ENCODE measurements around the gene RAVER1. TPM values are rescaled to one million over a fixed set of nuclear protein-coding genes. Genes with fewer than 3 reads are reported as not detected.

RAVER1 gene
- total and polyA plus RNA-seq, 2 of the 13 experiments (the other 11 are each of a cell fraction or from before 2014, with no cell fraction given) = 3.6 to 7.9 TPM

DNA sequence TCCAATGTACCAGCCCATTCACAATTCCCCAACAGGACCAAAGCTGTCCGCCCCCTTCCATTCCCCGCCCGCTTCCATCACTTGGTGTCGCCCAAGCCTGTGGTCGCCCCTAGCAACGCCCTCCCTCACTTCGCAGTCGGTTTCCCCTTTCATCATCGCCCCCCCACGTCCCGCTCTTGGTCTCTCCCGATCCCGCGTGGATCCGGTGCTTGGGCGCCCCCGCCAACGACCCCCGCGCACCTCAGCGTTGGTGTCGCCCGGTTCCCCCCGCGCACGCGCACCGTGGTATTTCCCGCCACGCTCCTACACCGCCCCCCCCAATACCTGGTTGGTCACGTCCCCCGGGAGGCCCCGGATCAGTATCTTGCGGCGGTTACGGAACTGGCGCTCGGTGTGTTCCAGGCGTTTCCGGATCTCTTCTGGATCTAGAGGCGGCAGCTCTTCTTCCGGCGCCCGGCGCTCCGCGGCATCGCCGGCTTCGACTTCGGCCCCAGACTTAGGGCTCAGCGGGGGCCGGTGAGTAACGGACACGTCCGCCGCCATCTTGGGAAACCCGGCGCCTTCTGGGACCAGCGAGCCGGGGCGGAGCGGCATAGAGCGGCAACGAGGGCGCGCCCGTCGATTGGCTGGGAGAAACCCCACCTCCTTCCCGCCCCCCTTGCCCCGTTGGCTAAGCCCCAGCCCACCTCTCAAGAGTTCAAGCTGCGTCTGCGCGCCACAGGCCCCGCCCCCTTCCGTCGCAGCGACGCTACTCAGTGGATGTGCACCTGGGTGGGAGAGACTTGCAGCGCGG lies at the start of gene RAVER1 (continued):
- TF ChIP-seq, protein P1, sequence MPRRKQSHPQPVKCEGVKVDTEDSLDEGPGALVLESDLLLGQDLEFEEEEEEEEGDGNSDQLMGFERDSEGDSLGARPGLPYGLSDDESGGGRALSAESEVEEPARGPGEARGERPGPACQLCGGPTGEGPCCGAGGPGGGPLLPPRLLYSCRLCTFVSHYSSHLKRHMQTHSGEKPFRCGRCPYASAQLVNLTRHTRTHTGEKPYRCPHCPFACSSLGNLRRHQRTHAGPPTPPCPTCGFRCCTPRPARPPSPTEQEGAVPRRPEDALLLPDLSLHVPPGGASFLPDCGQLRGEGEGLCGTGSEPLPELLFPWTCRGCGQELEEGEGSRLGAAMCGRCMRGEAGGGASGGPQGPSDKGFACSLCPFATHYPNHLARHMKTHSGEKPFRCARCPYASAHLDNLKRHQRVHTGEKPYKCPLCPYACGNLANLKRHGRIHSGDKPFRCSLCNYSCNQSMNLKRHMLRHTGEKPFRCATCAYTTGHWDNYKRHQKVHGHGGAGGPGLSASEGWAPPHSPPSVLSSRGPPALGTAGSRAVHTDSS (CRISPR knock-in tag; conservative IDR thresholded peaks at IDR 0.05) = 0 out of 2 replicates have a peak, but pooled peaks have one; percentile 28
- TF ChIP-seq, protein P2, sequence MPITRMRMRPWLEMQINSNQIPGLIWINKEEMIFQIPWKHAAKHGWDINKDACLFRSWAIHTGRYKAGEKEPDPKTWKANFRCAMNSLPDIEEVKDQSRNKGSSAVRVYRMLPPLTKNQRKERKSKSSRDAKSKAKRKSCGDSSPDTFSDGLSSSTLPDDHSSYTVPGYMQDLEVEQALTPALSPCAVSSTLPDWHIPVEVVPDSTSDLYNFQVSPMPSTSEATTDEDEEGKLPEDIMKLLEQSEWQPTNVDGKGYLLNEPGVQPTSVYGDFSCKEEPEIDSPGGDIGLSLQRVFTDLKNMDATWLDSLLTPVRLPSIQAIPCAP (CRISPR knock-in tag; IDR thresholded peaks at IDR 0.05; ENCODE audit: low read depth) = no peak
- no peak for TF ChIP-seq NR2F2 (IDR thresholded peaks at IDR 0.05; ENCODE audit: borderline replicate concordance, low read depth)
- no peak for TF ChIP-seq ZNF652 (CRISPR knock-in tag; IDR thresholded peaks at IDR 0.05; ENCODE audit: borderline replicate concordance, low read depth)
- TF ChIP-seq, protein P3, sequence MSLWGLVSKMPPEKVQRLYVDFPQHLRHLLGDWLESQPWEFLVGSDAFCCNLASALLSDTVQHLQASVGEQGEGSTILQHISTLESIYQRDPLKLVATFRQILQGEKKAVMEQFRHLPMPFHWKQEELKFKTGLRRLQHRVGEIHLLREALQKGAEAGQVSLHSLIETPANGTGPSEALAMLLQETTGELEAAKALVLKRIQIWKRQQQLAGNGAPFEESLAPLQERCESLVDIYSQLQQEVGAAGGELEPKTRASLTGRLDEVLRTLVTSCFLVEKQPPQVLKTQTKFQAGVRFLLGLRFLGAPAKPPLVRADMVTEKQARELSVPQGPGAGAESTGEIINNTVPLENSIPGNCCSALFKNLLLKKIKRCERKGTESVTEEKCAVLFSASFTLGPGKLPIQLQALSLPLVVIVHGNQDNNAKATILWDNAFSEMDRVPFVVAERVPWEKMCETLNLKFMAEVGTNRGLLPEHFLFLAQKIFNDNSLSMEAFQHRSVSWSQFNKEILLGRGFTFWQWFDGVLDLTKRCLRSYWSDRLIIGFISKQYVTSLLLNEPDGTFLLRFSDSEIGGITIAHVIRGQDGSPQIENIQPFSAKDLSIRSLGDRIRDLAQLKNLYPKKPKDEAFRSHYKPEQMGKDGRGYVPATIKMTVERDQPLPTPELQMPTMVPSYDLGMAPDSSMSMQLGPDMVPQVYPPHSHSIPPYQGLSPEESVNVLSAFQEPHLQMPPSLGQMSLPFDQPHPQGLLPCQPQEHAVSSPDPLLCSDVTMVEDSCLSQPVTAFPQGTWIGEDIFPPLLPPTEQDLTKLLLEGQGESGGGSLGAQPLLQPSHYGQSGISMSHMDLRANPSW (CRISPR knock-in tag; IDR thresholded peaks at IDR 0.05; ENCODE audit: borderline replicate concordance) = no peak; the same call in 1 of the 2 replicates
- TF ChIP-seq ZNF326 (CRISPR knock-in tag; IDR thresholded peaks at IDR 0.05; ENCODE audit: borderline replicate concordance) = no peak
- no peak for TF ChIP-seq LCORL (IDR thresholded peaks at IDR 0.05)
- no peak; the same call in 1 of the 2 replicates for TF ChIP-seq LCORL (CRISPR knock-in tag; IDR thresholded peaks at IDR 0.05)
- TF ChIP-seq, protein P4, sequence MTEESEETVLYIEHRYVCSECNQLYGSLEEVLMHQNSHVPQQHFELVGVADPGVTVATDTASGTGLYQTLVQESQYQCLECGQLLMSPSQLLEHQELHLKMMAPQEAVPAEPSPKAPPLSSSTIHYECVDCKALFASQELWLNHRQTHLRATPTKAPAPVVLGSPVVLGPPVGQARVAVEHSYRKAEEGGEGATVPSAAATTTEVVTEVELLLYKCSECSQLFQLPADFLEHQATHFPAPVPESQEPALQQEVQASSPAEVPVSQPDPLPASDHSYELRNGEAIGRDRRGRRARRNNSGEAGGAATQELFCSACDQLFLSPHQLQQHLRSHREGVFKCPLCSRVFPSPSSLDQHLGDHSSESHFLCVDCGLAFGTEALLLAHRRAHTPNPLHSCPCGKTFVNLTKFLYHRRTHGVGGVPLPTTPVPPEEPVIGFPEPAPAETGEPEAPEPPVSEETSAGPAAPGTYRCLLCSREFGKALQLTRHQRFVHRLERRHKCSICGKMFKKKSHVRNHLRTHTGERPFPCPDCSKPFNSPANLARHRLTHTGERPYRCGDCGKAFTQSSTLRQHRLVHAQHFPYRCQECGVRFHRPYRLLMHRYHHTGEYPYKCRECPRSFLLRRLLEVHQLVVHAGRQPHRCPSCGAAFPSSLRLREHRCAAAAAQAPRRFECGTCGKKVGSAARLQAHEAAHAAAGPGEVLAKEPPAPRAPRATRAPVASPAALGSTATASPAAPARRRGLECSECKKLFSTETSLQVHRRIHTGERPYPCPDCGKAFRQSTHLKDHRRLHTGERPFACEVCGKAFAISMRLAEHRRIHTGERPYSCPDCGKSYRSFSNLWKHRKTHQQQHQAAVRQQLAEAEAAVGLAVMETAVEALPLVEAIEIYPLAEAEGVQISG (CRISPR knock-in tag; IDR thresholded peaks at IDR 0.05) = peak; percentile 98
- TF ChIP-seq ZNF232 (CRISPR knock-in tag; IDR thresholded peaks at IDR 0.05; ENCODE audit: borderline replicate concordance) = 0 out of 2 replicates have a peak, but pooled peaks have one; percentile 7
- TF ChIP-seq MYNN (CRISPR knock-in tag; IDR thresholded peaks at IDR 0.05; ENCODE audit: low read depth) = peak; percentile 39; the same call in 1 of the 2 replicates
- no peak; the same call in 1 of the 2 replicates for TF ChIP-seq ZNF30 (CRISPR knock-in tag; IDR thresholded peaks at IDR 0.05)
- TF ChIP-seq ZNF543 (CRISPR knock-in tag; IDR thresholded peaks at IDR 0.05) = peak; percentile 86; the same call in 1 of the 2 replicates
- TF ChIP-seq ZNF138 (CRISPR knock-in tag; IDR thresholded peaks at IDR 0.05; ENCODE audit: low read depth) = peak; percentile 81
- peak; percentile 75 to 92 for TF ChIP-seq POLR2A (IDR thresholded peaks at IDR 0.05; ENCODE audit: insufficient read depth in 1 of 2, low read depth in 2 of 2, low read length in 2 of 2)
- peak; percentile 66; the same call in 1 of the 2 replicates for TF ChIP-seq ZNF34 (CRISPR knock-in tag; IDR thresholded peaks at IDR 0.05; ENCODE audit: borderline replicate concordance)
- no peak for TF ChIP-seq NFE2L1 (CRISPR knock-in tag; IDR thresholded peaks at IDR 0.05; ENCODE audit: borderline replicate concordance)
- TF ChIP-seq ZBTB7B (CRISPR knock-in tag; IDR thresholded peaks at IDR 0.05) = no peak
- peak; percentile 91 for TF ChIP-seq HDAC1 (CRISPR knock-in tag; IDR thresholded peaks at IDR 0.05)

All from HepG2 (cell line).